Measurements from ENCODE around the gene URGCP. TPM values are rescaled to one million over a fixed set of nuclear protein-coding genes. Genes with fewer than 3 reads are reported as not detected.
A peak's percentile ranks its signal among the peaks of the same experiment; 100 is the strongest.

URGCP gene, protein sequence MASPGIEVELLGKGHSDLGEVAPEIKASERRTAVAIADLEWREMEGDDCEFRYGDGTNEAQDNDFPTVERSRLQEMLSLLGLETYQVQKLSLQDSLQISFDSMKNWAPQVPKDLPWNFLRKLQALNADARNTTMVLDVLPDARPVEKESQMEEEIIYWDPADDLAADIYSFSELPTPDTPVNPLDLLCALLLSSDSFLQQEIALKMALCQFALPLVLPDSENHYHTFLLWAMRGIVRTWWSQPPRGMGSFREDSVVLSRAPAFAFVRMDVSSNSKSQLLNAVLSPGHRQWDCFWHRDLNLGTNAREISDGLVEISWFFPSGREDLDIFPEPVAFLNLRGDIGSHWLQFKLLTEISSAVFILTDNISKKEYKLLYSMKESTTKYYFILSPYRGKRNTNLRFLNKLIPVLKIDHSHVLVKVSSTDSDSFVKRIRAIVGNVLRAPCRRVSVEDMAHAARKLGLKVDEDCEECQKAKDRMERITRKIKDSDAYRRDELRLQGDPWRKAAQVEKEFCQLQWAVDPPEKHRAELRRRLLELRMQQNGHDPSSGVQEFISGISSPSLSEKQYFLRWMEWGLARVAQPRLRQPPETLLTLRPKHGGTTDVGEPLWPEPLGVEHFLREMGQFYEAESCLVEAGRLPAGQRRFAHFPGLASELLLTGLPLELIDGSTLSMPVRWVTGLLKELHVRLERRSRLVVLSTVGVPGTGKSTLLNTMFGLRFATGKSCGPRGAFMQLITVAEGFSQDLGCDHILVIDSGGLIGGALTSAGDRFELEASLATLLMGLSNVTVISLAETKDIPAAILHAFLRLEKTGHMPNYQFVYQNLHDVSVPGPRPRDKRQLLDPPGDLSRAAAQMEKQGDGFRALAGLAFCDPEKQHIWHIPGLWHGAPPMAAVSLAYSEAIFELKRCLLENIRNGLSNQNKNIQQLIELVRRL
- 10 to 100 TPM; 34.6 to 46.3 (median 40.0) TPM for total RNA-seq
- 10 to 100 TPM; 14.1 to 33.1 TPM for polyA plus RNA-seq
- long read RNA-seq, donor 1, full-length matches to known transcripts: 83 of 119 reads
- long read RNA-seq, donor 1, partial matches to known transcripts: 1 of 119 reads
- long read RNA-seq, donor 1, other reads (novel, unspliced or antisense): 35 of 119 reads
- long read RNA-seq, donor 2, full-length matches to known transcripts: 71 of 98 reads
- long read RNA-seq, donor 2, partial matches to known transcripts: 2 of 98 reads
- long read RNA-seq, donor 2, other reads (novel, unspliced or antisense): 25 of 98 reads
- long read RNA-seq, donor 3, full-length matches to known transcripts: 105 of 148 reads
- long read RNA-seq, donor 3, partial matches to known transcripts: 7 of 148 reads
- long read RNA-seq, donor 3, other reads (novel, unspliced or antisense): 36 of 148 reads

DNA sequence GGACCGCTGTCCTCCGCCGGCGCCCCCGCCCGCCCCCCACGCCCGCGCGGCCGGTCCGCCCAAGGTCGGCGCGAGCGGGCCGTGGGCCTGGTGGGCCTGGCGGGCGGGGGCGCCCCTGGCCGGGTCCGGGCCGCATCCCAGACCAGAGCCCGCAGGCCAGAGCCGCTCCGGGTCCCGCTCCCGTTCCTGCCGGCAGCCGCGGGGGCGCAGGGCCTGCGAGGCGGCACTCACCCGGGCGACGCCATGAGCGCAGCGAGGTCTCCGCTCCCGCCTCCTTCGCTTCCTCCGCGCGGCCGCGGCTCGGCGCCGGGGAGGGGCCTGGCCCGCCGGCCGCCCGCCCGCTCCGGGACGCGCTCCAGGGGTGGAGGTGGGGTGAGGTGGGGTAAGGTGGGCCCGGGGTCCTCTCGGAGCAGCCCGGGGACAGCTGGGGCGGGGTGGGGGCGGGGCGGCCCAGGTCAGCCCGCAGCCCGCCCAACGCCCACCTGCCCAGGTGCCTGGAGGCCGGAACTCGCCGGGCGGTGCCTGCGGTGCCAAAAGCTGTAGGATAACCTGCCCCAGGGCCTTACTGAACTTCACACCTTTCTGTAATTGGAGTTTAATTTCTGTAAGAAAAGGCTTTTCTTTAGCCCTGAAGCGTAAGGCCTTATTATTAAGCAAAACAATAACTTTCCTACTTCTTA, at the start of gene URGCP:
Gene URGCP, minus strand, starts transcription at position 266 of the 680 bp plus-strand sequence. Its CDS starts 21 bp downstream, at position 245.
- TF ChIP-seq, protein P1, sequence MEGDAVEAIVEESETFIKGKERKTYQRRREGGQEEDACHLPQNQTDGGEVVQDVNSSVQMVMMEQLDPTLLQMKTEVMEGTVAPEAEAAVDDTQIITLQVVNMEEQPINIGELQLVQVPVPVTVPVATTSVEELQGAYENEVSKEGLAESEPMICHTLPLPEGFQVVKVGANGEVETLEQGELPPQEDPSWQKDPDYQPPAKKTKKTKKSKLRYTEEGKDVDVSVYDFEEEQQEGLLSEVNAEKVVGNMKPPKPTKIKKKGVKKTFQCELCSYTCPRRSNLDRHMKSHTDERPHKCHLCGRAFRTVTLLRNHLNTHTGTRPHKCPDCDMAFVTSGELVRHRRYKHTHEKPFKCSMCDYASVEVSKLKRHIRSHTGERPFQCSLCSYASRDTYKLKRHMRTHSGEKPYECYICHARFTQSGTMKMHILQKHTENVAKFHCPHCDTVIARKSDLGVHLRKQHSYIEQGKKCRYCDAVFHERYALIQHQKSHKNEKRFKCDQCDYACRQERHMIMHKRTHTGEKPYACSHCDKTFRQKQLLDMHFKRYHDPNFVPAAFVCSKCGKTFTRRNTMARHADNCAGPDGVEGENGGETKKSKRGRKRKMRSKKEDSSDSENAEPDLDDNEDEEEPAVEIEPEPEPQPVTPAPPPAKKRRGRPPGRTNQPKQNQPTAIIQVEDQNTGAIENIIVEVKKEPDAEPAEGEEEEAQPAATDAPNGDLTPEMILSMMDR (IDR thresholded peaks at IDR 0.05): no peak
- peak; percentile 44 to 71 for DNase-seq
- H3K27me3 ChIP-seq: no peaks in the 10 kb centered on the region
- 0 to 4% methylated on average over 35 to 72 of the region's 73 CpGs for WGBS, 2 donors
- peak; percentile 48 to 92 (median 77) for ATAC-seq
- peaks cover 0 to 1% (median 0%) of the 10 kb centered on the region in 9 donors for H3K36me3 ChIP-seq
- peak within 1 kb of the TSS; percentile 87 to 95 (median 91) for H3K27ac ChIP-seq
- H3K4me3 ChIP-seq: peak within 1 kb of the TSS; percentile 66 to 87 (median 76)
- H3K4me1 ChIP-seq: peaks cover 11 to 40% (median 26%) of the 10 kb centered on the region in 9 donors
- intact Hi-C loops (cut with DNase I): no loop called here
- no peaks in the 10 kb centered on the region for H3K9me3 ChIP-seq

DNA sequence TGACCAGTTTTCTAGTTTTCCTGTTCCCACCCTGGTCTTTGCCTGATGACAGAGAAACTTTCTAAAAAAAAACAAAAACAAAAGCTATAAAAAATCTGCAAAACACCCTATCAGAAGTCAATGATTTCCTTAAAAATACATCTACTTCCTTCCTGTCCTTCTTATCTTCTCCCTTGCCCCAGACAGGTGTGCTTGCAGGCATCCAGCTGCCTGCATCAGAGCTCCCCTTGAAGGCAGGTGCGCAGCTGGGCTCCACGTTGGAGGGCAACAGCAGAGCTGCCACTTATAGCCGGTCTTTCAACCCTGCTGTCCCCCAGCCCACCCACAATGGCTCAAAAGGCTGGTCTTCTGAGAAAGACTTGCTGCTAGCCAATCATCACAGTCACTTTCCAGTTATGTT, 49.6 kb upstream of the URGCP start:
- intact Hi-C loops (cut with DNase I): no loop called here
- no peaks in the 10 kb centered on the region for H3K4me1 ChIP-seq
- ATAC-seq (no peak), DNase-seq (no peak)
- no peak overlapping the region for H3K4me3 ChIP-seq
- no peaks in the 10 kb centered on the region for H3K9me3 ChIP-seq
- no peak overlapping the region for H3K27ac ChIP-seq
- peaks cover 0 to 67% (median 12%) of the 10 kb centered on the region in 9 donors for H3K36me3 ChIP-seq
- TF ChIP-seq, protein P1 (IDR thresholded peaks at IDR 0.05): no peak
- 66 to 73% methylated on average over 3 of the region's 3 CpGs for WGBS, 2 donors
- H3K27me3 ChIP-seq: no peaks in the 10 kb centered on the region

DNA sequence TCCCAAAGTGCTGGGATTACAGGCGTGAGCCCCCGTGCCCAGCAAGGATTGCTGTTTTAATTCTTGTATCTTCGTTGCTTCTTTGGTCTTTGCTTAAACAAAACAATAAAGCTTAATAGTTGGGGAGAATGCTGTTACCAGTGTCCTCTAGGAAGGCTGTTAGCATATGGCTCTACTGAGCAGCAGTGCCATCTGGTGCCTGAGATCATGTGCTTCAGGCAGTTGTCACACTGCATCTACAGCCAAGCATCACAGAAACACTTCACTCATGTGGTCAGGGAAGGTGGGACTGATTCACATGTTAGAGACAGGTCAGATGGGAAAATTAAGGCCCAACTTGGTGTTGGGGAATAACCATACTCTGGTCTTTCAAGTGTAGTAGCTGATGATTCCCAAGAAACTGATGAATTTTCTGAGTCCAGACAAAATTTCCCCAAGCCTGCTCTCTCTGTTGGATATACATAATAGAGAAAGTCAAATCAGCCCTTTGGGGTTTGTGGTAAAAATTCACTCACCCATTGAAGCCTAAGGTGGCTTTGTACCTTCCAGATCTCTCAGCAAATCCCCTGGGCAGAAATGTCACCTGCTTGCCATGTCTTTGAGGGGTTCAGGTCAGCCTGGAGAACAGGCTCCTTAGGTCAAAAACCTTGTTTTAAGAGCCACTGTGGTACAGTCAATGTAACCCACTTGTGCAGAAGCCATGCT, 48.3 kb upstream of the URGCP start:
- no peak overlapping the region for H3K4me3 ChIP-seq
- WGBS, 2 donors: 67 to 68% methylated on average over 3 of the region's 3 CpGs
- H3K36me3 ChIP-seq: peaks cover 0 to 71% (median 22%) of the 10 kb centered on the region in 9 donors
- no peaks in the 10 kb centered on the region for H3K4me1 ChIP-seq
- H3K27ac ChIP-seq: no peak overlapping the region
- peak in 7 of 8 donors; percentile 53 to 81 (median 72) for ATAC-seq
- intact Hi-C loops (cut with DNase I): no loop called here
- TF ChIP-seq, protein P1 (IDR thresholded peaks at IDR 0.05): peak in 7 of 9 donors; percentile 20 to 56 (median 37)
- DNase-seq: peak in 1 of 2 donors; percentile 25
- no peaks in the 10 kb centered on the region for H3K9me3 ChIP-seq
- H3K27me3 ChIP-seq: no peaks in the 10 kb centered on the region

Data from heart right ventricle (tissue), 16 donors.